GM19025 (cell line): ENCODE results near the gene ADAMTS8.
"Not testable (repeated sequence)": the region's sequence is repeated elsewhere in the genome, so short reads cannot be mapped to it uniquely, and the experiment has no call there.

Experiments
- ATAC-seq: cut with Tn5 transposase; IDR thresholded peaks from one replicate; pipeline ENCODE4 v1.9.1; 2021; ENCODE audit warnings: mild to moderate bottlenecking, low read depth, moderate library complexity; ENCODE audit not compliant: unreplicated experiment

Gene ADAMTS8

DNA sequence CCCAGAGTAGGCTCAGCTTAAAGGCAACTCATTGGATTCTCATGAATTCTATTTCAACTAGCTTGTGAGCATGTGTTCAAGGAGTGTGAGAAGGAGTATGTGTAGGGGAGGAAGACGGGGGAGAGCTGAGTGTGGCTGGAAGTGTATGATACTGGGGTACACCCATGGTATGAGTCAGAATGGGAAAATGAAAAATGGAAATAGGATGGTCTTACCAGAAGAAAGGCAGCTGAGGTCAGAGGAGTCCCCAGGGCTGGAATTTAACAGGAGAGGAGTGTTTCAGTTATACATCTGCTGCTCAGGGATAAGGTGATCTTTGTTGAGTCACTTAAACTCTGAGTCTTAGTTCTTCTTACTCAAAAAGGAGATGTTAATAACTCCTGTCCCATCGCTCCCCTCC is 13.3 kb upstream of the ADAMTS8 start:
- ATAC-seq: no peak

DNA sequence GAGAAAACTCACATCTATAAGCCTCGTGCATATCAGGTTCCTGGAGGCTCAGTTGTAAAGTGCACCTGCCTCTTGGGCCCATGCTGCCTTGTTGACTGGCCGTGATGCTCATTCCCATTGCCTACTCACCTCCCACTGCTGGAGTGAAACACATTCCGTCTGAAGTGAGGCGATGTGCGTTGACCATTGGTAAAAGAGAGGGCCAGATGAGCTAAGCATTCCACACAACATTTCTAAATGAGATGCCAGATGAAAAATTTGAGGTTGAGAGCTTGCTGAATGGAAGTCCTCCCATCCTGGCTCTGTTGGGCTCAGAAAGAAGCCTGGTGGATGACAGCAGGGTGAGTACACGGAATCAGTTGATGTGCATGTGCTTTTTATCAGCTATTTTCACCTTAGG is 11.5 kb upstream of the ADAMTS8 start:
- ATAC-seq: no peak

DNA sequence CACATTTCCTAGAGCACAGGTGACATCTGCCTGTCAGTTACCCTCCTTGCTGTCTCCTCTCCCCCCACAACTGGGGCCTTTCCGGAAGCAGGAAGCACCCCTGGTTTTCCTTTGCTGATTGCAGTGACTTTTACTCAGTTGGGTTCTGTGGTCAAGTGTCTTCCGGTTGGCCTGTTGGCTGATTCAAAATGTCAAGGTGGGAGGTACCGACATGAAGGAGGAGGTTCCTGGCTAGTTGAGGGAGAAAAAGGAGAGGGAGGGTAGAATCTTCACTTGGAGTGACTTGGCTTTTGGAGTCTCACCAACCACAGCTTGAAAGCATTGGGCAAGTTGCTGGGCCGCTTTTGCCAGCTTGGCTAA is 10.7 kb upstream of the ADAMTS8 start:
- ATAC-seq: no peak

DNA sequence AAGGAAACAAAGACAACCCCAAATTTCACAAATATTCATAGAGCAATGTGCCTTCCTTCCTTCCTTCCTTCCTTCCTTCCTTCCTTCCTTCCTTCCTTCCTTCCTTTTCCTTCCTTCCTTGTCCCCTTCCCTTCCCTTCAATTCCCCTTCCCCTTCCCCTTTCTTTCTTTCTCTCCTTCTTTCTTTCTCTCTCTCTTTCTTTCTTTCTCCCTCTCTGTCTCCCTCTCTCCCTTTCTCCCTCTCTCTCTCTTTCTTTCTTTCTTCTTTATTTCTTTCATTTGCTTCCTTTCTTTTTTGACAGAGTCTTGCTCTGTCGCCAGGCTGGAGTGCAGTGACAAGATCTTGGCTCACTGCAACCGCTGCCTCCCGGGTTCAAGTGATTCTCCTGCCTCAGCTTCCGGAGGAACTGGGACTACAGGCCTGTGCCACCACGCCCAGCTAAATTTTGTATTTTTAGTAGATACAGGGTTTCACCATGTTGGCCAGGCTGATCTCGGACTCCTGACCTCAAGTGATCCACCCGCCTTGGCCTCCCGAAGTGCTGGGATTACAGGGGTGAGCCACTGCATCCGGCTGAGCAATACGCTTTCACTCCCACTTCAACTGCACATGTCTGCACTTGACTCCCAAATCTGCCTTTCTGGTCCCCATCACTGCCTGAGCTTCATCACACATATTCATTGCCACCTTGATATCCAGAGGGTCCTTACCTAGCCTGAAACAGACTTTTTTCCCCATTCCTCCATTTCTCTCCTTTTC is 10.2 kb upstream of the ADAMTS8 start:
- ATAC-seq: not testable (repeated sequence)

DNA sequence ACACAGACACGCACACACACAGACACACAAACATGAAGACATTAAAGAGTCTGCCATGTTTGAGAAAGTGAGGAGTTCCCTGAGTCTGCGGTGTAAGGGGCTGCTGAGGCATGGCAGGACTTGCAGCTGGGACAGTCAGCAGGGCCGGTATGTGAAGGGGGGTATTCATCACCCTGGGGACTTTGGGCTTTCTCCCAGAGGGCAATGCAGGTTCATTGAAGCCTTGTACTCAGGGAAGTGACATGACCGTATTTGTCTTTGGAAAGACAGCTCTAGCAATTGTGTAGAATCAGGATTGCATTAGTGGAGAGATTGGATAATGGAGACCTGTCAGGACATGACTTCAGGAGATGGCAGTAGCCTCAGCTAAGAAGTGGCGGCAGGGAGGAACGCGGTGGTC is 9.4 kb upstream of the ADAMTS8 start:
- no peak for ATAC-seq

DNA sequence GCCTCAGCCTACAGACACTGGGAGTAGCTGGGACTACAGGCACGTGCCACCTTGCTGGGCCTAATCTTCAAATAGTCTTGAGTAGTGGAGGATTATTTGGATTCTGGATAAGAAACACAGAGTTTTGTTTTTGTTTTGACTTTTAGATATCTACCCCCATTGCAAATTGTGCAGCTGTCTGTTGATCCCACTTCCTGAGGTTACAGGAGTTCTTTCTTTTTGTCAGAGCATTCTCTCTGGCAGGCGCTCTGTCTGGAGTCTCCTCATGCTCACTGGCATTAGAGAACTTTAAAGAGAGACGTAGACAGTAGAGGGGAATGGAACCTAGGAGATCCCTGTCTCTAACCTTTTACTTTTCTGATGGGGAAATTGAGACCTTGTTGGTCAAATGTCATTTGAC is 7.8 kb upstream of the ADAMTS8 start:
- ATAC-seq: no peak

DNA sequence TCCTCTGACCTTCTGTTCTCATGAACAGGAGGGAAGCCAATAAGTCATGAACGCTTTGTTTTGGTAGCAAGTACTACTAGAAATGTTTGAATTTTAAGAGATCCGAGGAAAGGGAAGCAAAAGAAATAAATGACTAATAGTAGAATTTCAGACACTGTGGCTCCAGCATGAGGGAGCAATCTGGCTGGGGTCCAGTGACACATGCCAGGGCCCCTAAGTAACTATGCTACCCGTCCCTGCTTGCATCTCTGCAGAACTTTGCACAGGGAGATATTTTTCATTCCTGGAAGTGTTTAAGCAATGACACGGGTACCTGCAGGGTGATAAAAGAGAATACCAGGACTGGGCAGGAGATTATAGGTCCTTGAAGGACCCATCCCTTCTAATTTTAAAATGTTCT is 7.3 kb upstream of the ADAMTS8 start:
- ATAC-seq: no peak

DNA sequence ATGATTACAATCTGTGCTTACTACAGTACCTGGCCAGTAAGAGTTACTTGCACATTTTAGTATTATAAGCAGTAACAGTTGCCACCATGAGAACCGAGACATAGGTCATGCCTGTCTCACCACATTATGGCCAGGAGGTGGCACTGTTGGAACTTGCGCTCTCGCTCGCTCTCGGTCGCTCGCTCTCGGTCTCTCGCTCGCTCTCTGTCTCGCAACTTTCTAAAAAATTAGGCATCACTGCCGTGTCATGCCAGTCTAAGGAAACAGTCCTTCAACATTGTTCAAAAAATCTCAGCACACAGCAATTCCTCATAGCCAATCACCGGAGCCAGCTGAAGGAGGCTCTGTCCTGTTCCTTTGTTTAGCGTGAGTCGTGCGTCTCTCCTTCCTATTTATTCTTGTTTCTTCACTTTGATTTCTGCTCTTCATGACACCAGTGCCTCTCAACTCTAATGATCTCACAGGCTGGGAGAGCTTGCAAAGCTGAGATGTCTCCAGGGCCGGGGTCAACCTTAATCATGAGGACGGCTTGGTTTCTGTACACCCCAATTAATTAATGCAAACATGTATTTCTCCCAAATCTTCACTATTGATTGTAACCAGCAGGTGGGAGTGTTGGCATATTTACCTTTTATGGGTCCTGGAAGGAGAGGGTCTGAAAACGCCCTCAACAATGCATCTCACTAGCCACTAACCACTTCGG is 6.3 kb upstream of the ADAMTS8 start:
- peak; percentile 80 for ATAC-seq

DNA sequence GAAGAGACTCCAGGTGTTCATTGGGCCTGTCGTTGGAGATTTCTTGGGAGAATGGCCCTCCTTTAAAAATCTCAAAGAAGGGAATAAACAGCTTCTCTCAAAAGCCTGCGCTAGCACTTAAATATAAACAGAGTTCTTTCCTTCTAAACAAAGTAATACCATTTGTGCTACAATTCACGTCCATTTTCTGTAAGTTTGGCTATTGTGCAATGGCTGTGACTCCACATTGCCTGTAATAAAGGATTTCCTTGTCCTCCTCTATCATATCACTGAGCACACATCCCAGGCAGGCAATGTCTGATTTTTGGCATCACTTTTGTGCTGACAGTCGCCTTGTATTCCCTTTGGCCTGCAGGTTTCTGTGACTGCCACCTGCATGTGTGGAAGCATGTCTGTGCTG is 4.9 kb upstream of the ADAMTS8 start:
- ATAC-seq: no peak

DNA sequence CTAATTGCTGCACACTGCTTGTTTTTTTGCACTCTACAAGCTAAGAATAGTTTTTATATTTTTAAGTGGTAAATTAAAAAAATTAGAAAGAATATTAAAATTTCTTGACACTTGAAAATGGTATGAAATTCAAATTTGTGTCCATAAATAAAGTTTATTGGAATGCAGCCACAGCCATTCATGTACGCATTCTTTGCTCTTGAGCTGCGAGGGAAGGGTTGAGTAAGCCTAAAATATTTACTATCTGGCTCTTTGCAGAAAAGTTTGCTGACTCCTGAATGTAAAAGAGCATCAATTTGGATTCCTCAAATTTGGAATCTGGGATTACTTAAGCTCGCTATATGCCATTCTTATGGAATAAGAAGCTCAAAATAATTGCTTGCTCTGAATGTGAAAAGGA is 3.4 kb upstream of the ADAMTS8 start:
- ATAC-seq: no peak

DNA sequence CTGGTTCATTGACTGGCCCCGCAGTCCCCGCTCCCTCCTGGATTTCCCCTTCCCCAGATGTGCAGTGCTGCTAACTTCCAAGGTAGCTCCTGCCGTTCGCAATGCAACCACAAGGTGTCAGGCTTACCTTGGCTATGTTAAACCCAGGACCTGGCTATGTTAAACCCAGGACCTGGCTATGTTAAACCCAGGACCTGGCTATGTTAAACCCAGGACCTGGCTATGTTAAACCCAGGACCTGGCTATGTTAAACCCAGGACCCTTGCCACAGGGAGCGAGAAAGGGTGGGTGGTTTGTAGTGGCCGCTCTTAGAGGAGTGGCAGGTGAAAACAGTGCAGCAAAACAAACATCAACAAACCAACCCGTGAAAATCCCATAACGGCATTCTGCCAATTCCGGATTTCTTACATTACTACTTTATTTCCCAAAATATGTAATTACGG is 2.9 kb upstream of the ADAMTS8 start:
- ATAC-seq: peak; percentile 47

DNA sequence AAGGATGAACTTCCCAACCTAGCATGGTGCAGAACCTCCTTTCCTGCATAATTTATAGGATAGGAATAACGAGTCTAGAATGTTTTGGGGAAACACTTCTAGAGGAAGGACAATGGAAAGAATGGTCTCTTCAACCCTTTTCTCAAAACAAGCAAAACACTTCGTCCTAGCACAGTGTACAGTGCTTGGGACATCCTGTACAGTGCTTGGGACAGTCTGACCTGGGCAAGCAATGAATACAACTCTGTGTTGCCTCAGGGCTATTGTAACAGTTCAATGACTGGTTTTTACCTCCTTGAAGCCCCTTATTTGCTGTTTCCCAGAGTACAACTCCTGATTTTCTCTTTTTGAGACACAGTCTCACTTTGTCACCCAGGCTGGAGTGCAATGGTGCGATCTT is 1.6 kb upstream of the ADAMTS8 start:
- ATAC-seq: no peak

DNA sequence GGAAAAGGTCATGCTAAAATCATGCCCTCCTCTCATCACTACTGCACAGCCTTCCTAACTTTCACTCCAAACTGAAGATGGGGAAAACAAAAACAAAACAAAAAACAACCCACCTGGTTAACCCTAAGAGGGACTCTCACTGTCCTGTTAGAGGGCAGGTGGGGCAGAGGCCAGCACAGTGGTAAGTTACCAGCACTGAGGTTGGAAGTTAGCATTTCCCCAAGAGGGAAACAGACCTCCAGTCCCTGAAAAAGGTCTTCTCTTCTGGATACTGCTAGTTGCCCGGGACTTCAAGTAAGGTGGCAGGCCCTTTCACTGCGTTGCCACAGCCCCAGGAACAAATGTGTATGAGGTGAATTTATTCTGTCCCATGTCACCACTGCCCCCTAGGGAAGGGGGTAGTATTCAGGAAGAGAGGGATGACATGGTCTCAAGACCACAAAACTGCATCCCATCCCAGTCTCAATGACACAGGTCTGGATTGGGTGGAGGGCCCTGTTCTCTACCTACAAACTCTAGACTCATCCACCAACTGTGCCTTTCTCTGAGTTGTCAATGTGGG is 792 bp upstream of the ADAMTS8 start:
- no peak for ATAC-seq

DNA sequence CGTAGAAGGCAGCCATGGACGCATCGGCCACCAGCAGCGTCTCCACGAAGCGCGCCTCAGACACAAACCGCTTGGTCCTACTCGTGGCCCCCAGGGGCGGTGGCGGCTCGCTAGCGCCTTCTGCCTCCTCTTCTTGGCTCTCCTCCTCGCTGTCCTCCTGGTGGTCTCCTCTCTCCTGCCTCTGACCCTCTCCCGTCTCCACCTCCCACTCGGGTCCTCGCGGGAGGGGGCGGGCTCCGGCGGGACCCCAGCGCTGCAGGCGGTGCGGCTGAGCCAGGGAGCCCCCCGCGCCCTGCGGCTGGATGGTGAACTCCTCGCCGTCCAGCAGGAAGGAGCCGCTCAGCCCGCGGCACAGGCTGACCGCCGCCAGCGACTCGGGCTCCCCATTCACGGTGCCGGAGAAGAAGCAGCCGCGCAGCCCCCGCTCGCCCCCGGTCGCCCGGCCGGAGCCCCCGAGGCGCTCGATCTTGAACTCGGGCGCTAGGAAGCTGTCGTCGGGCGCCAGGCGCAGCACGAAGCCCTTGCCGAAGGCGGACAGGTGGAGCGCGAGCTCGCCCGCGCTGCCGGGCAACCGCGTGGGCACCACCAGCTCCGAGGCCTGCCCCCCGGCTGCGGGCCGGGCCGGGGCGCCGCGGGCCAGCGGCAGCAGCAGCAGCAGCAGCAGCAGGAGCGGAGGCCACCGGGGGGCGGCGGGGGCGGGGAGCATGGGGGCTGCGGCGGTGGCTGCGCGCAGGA is 661 bp downstream of the ADAMTS8 start:
- no peak for ATAC-seq

DNA sequence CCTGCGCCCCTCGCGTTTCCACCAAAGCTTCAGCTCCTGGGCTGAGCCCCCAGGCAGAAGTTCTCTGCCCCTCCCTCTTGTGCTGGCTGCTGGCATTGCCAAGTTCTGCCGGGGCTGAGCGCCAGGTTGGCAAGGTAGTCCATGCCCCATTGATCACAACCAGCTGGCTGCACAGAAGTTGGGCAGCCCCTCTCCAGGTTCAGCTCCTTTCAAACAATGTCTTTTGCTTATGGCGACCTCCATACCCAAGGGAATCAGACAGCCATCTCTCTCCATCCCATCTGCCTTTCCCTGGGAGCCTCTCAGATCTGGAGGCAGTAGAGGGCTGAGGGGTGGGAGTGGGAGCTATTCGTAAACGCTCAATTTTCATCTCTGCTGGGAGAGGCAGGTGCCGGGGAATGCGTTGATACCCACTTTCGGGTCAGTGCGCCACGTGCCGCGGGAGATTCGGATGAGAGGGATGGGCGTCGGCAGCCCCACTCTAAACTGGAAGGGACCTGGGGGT is 1.5 kb downstream of the ADAMTS8 start:
- ATAC-seq: no peak

DNA sequence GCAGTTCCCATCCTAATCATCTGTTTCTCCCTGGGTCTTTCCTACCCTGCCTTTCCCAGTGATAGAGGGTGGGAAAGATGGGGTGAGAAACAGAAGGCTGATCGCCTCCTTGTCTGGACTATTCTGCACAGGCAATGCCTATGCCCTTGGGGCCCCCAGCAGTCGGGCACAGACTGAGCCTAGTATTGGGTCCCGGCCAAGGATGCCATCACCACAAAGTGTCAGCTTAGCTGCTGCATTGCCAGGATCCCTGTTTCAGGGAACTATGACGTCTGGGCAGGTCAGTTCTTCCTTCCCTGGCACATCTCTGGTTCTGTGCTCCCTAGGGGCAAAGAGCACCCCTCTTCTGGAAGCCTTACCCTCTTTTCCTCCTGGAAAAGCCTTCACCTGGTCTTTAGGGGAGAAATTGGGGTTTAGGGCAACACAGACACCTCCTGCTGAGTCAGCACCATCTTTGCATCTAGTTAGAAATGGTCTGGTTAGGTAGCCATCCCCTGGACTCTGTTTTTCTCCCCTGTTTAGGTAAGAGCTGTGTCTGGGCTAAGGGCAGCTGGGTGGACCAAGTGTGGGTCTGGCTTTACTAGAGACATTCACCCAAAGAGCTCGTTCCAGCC is 2.1 kb downstream of the ADAMTS8 start:
- no peak for ATAC-seq

DNA sequence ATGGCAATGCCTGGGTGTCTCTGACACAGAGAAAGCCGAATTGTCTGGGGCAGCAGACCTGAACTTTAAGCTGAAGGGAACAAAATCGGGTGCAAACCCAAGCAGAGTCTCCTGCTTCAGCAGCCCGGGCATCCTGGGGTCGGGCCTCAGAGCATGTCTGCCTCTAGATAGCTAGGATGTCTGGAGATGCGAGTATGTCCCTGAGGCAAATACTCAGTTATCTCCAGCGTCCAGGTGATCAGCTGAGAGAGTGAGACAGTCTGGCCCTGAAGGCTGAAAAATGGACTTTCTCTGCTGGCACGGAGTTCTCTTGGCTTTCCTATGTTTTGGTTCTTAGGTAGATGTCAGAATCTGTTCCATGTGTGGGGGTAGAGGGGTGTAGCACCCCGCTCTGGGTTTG is 3.3 kb downstream of the ADAMTS8 start:
- no peak for ATAC-seq

DNA sequence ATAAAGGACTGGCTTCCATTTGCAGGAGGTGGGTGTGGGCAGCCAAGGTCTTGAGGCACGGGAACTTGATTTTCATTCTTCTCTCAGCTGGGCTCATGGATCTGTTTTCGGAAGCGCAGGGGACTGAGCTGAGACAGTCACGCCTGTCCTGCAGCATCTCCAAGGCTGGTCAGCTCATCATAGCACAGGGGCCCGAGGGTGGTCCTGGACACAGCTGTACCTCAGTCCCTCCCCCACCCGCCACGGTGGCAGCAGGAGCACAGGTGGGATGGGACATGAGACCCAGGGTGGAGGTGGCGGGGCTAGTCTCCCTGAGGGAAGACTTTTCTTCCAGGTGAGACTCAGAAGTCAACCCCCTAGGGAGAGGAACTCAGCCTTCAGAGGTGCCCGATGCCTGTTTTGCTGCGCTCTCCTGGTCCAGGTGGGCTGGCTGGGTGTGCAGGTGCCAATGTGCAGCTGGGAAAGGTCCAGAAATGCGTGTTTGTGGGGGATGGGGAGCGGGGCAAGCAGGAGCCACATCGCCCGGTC is 3.7 kb downstream of the ADAMTS8 start:
- ATAC-seq: no peak

DNA sequence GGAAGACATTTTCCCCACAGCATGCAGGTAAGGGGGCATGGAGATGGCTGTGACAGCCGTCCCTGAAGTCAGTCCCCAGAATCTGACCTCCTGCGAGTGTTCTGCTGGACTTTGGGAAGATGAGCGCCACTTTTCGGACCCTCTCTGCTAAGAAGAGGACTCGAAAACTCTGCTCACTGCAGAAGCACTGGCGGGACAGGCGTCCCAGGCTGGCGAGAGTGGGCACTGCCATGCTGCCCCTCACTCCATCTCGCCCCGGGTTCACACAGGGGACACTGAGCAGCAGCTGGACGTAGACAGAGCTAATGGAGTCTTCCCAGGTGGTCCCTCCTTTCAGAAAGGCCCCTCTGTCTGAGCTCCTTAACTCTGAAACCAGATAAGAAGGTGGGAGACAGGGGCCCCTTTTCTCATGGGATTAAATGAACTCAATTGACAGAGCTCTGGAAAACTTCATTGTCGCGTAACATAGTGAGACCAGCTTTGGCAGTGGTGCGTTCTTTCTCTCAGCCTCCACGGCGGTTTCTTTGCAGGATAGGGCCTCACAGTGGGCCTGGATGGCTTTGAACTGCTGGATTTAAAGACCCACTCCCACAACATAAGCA is 4.8 kb downstream of the ADAMTS8 start:
- ATAC-seq: no peak
